ENCODE data around the gene ITGB3BP. TPM values are rescaled to one million over a fixed set of nuclear protein-coding genes. Genes with fewer than 3 reads are reported as not detected.

The ITGB3BP gene
- total RNA-seq, 1 experiment from 2014 or later: 50.2 TPM

GRCh38 chr1:63547621-63548294 lies 24.7 kb upstream of the ITGB3BP start:
- intact Hi-C loops (cut with micrococcal nuclease): no loop called here

More at GRCh38 chr1:63547621-63548294, 24.7 kb upstream of the ITGB3BP start:
- no peak for ATAC-seq
- Histone ChIP-seq H3K9ac (ENCODE audit: low read length) (no peak overlapping the region), H3K9me2 (ENCODE audit: insufficient read depth) (no peaks in the 10 kb centered on the region), H3K9me3 (ENCODE audit: control insufficient read depth in 1 of 2, insufficient read depth in 1 of 2, low read depth in 1 of 2, low read length in 2 of 2) (no peaks in the 10 kb centered on the region), H3K27ac (ENCODE audit: low read depth, low read length) (no peak overlapping the region), H3K27me3 (ENCODE audit: insufficient read depth, low read length) (no peaks in the 10 kb centered on the region), H3K4me3 (replicated peaks in 1 of 2; ENCODE audit: low read depth in 1 of 2, low read length in 2 of 2) (no peak overlapping the region), H3K36me3 (ENCODE audit: control insufficient read depth in 1 of 2, insufficient read depth in 2 of 2, low read length in 2 of 2) (no peaks in the 10 kb centered on the region), H3K4me2 (ENCODE audit: low read length) (no peak overlapping the region), H4K20me1 (ENCODE audit: insufficient read depth) (no peaks in the 10 kb centered on the region), H3K79me2 (ENCODE audit: insufficient read depth, low read length) (no peaks in the 10 kb centered on the region), H3K4me1 (ENCODE audit: control insufficient read depth in 1 of 2, insufficient read depth in 2 of 2, low read length in 2 of 2) (no peaks in the 10 kb centered on the region), H2AFZ (ENCODE audit: low read depth, low read length, poor library complexity, severe bottlenecking) (no peak overlapping the region)
- TF ChIP-seq ZNF274 (IDR thresholded peaks at IDR 0.05; ENCODE audit: low read depth, low read length): no peak
- no peak for TF ChIP-seq SIN3A (IDR thresholded peaks at IDR 0.05; ENCODE audit: low read depth)
- TF ChIP-seq CBX3 (IDR thresholded peaks at IDR 0.05; ENCODE audit: low read depth): no peak
- TF ChIP-seq MAX (IDR thresholded peaks at IDR 0.05): no peak
- TF ChIP-seq SRF (IDR thresholded peaks at IDR 0.05; ENCODE audit: low read depth): no peak
- TF ChIP-seq RAD21 (IDR thresholded peaks at IDR 0.05; ENCODE audit: low read depth): no peak
- TF ChIP-seq CEBPB (IDR thresholded peaks at IDR 0.05; ENCODE audit: low read depth): no peak
- TF ChIP-seq POLR2AphosphoS5 (IDR thresholded peaks at IDR 0.05; ENCODE audit: low read depth, low read length): no peak
- TF ChIP-seq ZFX (IDR thresholded peaks at IDR 0.05): no peak
- TF ChIP-seq JUND (IDR thresholded peaks at IDR 0.05): no peak
- TF ChIP-seq ELF1 (IDR thresholded peaks at IDR 0.05; ENCODE audit: borderline replicate concordance, low read depth): no peak
- TF ChIP-seq REST (IDR thresholded peaks at IDR 0.05; ENCODE audit: low read depth): no peak
- no peak for TF ChIP-seq YY1 (IDR thresholded peaks at IDR 0.05; ENCODE audit: extremely low read depth, insufficient replicate concordance, low read depth, low read length)
- no peak for TF ChIP-seq EZH2phosphoT487 (IDR thresholded peaks at IDR 0.05; ENCODE audit: borderline replicate concordance)
- no peak for TF ChIP-seq ATF3 (IDR thresholded peaks at IDR 0.05)
- TF ChIP-seq FOSL1 (IDR thresholded peaks at IDR 0.05; ENCODE audit: low read depth): no peak
- TF ChIP-seq CTCF (IDR thresholded peaks at IDR 0.05 in 2 of 3, conservative IDR thresholded peaks at IDR 0.05 in 1 of 3; ENCODE audit: borderline replicate concordance in 1 of 3, insufficient read depth in 1 of 3, low read depth in 2 of 3, low read length in 2 of 3): no peak
- TF ChIP-seq TCF7L2 (IDR thresholded peaks at IDR 0.05; ENCODE audit: borderline replicate concordance, extremely low read depth, insufficient read depth, insufficient read length): no peak
- no peak for TF ChIP-seq POLR2A (IDR thresholded peaks at IDR 0.05; ENCODE audit: borderline replicate concordance, extremely low read depth, insufficient read depth, insufficient read length)
- no peak for TF ChIP-seq SP1 (IDR thresholded peaks at IDR 0.05; ENCODE audit: low read depth)
- RAD21 ChIA-PET (ENCODE audit: low non-redundant PET in 1 of 2, low total read pairs in 2 of 2, uncharacterized antibody in 2 of 2, unreplicated experiment in 2 of 2): no interaction called here
- CTCF ChIA-PET: interaction anchor here (1.8 kb wide), 1 partner anchor 10 kb away, joined by 6 read pairs; no protein-coding TSS in a partner anchor
- no peak for DNase-seq (ENCODE audit: low read depth, low spot score)
- POLR2A ChIA-PET: no interaction called here
- no TSS peak for BruUV-seq (replicated peaks)

Measured in HCT116 (cell line).